Measurements from ENCODE around the gene PABPN1. TPM values are rescaled to one million over a fixed set of nuclear protein-coding genes. Genes with fewer than 3 reads are reported as not detected.

The PABPN1 gene
- total and polyA plus RNA-seq, 2 of the 13 experiments (the other 11 are each of a cell fraction or from before 2014, with no cell fraction given) = 233 to 524 TPM

- TF ChIP-seq ARID3A (IDR thresholded peaks at IDR 0.05; ENCODE audit: low read depth, low read length) = no peak
- no peak for TF ChIP-seq ZC3H4 (CRISPR knock-in tag; IDR thresholded peaks at IDR 0.05; ENCODE audit: borderline replicate concordance)
- TF ChIP-seq ZNF605 (CRISPR knock-in tag; IDR thresholded peaks at IDR 0.05) = no peak; the same call in 1 of the 2 replicates
- TF ChIP-seq MEIS2 (CRISPR knock-in tag; IDR thresholded peaks at IDR 0.05) = 0 out of 2 replicates have a peak, but pooled peaks have one; percentile 14
- no peak for TF ChIP-seq ZNF570 (CRISPR knock-in tag; IDR thresholded peaks at IDR 0.05; ENCODE audit: borderline replicate concordance)
Measured at GRCh38 chr14:23351681-23352505, 30.6 kb downstream of the PABPN1 start (continued).

GRCh38 chr14:23352506-23353432 lies 31.5 kb downstream of the PABPN1 start, which contains the start of gene SLC22A17:
SLC22A17 (minus strand) TSS chr14:23352887.
- no TSS peak for BruUV-seq (replicated peaks)
- peak; percentile 80 for ATAC-seq
- TF ChIP-seq TSC22D2 (CRISPR knock-in tag; IDR thresholded peaks at IDR 0.05; ENCODE audit: borderline replicate concordance) (no peak), ZNF687 (CRISPR knock-in tag; IDR thresholded peaks at IDR 0.05) (peak; percentile 51), STAT6 (CRISPR knock-in tag; IDR thresholded peaks at IDR 0.05; ENCODE audit: borderline replicate concordance) (no peak), REL (CRISPR knock-in tag; conservative IDR thresholded peaks at IDR 0.05) (0 out of 2 replicates have a peak, but pooled peaks have one; percentile 49)

More at GRCh38 chr14:23352506-23353432, 31.5 kb downstream of the PABPN1 start, which contains the start of gene SLC22A17:
- ChIA-PET POLR2A (interaction anchor here (1.0 to 3.4 kb wide), 2 partner anchors 32 to 67 kb away, joined by 3 to 15 read pairs; partner anchors contain the start of genes HOMEZ and PABPN1), CTCF (ENCODE audit: low intra/inter-chr PET ratio, low total read pairs) (no interaction called here)
- Histone ChIP-seq H3K9ac (ENCODE audit: insufficient read depth, low read depth, low read length) (no peak within 1 kb of the TSS), H3K27ac (ENCODE audit: extremely low read length, insufficient read depth, low read length) (no peak within 1 kb of the TSS), H3K4me3 (replicated peaks in 1 of 3; ENCODE audit: insufficient read depth in 1 of 3, low read depth in 2 of 3, low read length in 3 of 3) (peak within 1 kb of the TSS; percentile 22 to 64 (median 30); a peak in 4 of 6 replicates), H3K4me1 (ENCODE audit: insufficient read depth, low read length) (no peaks in the 10 kb centered on the region), H3K36me3 (replicated peaks in 1 of 2; ENCODE audit: control insufficient read depth in 1 of 2, insufficient read depth in 2 of 2, low read length in 2 of 2) (no peaks in the 10 kb centered on the region), H3K27me3 (ENCODE audit: control insufficient read depth in 1 of 2, insufficient read depth in 2 of 2, low read length in 2 of 2) (peaks cover 29 to 91% of the 10 kb centered on the region in 2 experiments), H3K9me3 (ENCODE audit: low read length) (no peaks in the 10 kb centered on the region), H2AFZ (ENCODE audit: low read length) (no peak within 1 kb of the TSS), H3K79me2 (ENCODE audit: insufficient read depth, low read length) (no peaks in the 10 kb centered on the region), H4K20me1 (ENCODE audit: insufficient read depth, low read length) (no peaks in the 10 kb centered on the region), H3K4me2 (ENCODE audit: low read depth, low read length) (peak within 1 kb of the TSS; percentile 64)
- in situ Hi-C loops (cut with HindIII; ENCODE audit: extremely low pct_ligation_motif_present, low pct_unique_long_range_greater_than_20kb) (no loop called here), intact Hi-C loops (cut with micrococcal nuclease; ENCODE audit: unreplicated experiment) (no loop called here)
- WGBS (ENCODE audit: low lambda C conversion rate) = 13% methylated on average over 42 of the region's 42 CpGs
- FAIRE-seq (no peak), DNase-seq (ENCODE audit: low spot score) (peak; percentile 45)
